AG20443 (cell line): ENCODE data around the gene SETD6.

Experiments
- DNase-seq: peaks from one replicate; pipeline ENCODE4 v3.0.0; 2012; ENCODE audit warnings: low spot score, mixed read lengths

The SETD6 gene

DNA sequence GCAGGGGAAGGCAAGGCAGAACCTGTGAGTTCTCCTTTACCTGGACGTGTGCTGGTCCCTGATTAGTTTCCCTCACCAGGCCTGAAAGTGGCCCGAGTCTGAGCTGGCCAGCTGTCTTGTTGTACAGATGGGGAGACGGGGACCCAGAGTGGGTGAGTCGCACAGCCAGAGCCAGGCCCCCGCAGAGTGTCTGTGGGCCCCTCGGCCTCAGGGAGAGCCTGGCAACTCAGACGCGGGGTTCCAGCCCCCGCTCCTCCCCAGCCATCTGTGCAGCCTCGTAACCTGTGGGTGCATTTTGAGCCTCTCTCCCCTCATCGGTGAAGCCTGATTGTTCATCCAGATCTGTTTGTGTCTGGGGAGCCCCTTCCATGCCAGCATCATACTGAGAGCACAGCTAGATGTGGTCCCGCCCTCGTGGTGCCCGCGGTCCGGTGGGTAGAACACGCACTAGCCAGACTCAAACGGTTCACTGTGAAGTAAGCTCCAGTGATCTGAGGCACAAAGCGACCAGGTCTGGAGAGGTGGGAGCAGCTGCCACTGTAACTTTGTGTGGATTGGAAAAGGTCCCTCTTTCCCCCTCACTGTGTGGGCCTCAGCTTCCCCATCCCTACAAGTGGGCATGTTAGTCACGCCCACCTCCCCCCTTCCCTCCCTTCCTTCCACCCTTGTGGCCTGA, 21.4 kb upstream of the SETD6 start:
- DNase-seq: no peak

DNA sequence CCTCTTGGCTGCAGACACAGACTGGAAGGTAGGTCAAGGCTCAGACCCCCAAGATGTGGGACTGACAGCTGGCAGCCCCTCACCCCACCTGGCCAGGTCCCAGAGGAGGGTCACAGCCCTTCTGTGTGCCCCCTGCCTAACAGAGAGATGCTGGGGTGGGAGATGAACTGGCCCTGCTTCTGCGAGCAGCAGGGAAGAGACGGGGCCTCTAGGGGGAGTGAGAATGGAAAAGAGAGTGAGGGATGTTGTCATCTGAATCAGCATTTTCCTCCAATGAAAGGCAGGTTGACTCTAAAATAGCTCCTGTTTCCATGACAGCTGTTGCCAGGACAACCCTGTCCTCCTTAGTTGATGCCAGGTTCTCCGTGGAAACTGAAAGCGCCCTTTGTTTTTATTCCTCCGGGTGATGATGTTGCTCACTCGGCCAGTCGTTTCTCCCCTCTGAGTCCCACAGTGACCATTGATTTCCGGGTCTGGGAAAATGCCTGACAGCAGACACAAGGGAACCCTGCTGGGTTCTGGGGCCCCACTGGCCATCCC, 20.3 kb upstream of the SETD6 start:
- DNase-seq: peak; percentile 92

GRCh38 chr16:58495521-58496331, 19.6 kb upstream of the SETD6 start:
- no peak for DNase-seq

- DNase-seq: no peak
Measured at GRCh38 chr16:58497468-58497867, 17.8 kb upstream of the SETD6 start.

DNA sequence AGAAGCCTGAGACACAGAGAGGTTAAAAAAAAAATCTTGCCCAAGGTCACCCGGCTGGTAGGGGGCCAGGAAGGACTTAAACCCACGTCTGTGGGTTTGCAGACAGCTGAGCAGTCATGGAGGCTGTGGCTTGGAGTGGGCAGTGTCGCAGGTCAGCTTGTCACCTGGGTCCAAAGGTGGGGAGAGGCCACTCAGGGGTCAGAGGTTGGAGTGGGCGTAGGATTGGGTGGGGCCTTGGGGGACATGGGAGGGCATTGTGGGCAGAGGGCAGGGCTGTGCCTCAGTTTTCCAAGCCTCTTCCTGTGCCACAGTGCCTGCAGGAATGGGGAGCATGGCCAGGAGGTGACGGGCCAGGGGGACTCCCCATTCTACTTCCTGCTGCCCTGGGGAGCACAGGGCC, 17.4 kb upstream of the SETD6 start:
- no peak for DNase-seq

DNA sequence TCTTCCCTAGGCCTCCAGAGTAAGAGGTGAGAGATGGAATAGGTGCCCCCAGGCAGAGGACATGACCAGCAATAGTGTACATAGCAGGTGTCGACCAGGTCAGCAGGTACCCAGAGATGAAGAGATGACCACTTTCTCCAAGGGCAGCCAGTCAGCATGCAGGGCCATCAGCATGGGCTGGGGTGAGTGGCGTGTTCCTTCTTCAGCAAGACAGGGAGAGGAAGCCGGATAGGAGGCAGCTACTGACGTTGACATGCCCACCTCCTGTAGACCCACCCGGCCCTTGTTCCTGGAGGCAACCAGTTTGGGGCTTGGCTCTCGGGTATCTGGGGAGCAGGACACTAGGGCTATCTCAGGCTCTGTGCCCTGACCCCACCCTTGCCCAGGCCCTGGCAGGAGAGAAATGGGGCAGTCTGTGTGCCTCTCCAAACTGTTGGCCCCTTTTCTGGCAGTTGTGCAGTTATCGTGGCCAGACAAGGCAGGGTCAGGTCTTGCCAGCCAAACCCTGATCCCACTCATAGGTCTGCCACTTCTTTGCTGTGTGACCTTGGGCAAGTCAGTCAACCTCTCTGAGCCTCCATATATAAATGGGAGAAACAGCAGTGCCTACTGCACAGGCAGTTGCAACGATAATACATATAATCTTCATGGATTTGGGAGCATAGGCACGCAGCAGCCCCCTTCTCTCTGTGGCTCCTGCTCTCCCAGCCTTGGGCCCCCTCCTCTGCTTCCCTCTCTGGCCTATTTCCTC, 16.8 kb upstream of the SETD6 start:
- DNase-seq: no peak

DNA sequence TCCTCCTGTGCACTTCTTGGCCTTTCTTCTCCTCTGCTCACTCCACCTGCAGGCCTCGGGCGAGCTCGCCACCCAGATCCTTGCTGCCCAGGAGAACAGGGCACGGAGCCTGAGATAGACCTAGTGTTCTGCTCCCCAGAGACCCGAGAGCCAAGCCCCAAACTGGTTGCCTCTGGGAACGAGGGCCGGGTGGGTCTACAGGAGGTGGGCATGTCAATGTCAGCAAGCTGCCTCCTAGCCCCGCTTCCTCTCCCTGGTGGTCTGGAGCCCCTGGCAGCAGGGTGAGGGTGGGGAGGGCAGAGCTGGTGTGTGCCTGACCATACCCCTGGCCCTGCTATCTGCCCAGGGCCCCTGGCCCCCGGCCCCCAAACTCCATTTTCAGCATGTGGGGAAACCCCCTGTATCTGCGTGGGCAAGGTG, 16.2 kb upstream of the SETD6 start:
- DNase-seq: no peak

GRCh38 chr16:58499615-58500351, 15.5 kb upstream of the SETD6 start, which contains the start of gene NDRG4:
Gene NDRG4, plus strand, starts transcription at chr16:58500143. Its CDS starts 106 bp downstream, at chr16:58500249.
- peak; percentile 82 for DNase-seq

DNA sequence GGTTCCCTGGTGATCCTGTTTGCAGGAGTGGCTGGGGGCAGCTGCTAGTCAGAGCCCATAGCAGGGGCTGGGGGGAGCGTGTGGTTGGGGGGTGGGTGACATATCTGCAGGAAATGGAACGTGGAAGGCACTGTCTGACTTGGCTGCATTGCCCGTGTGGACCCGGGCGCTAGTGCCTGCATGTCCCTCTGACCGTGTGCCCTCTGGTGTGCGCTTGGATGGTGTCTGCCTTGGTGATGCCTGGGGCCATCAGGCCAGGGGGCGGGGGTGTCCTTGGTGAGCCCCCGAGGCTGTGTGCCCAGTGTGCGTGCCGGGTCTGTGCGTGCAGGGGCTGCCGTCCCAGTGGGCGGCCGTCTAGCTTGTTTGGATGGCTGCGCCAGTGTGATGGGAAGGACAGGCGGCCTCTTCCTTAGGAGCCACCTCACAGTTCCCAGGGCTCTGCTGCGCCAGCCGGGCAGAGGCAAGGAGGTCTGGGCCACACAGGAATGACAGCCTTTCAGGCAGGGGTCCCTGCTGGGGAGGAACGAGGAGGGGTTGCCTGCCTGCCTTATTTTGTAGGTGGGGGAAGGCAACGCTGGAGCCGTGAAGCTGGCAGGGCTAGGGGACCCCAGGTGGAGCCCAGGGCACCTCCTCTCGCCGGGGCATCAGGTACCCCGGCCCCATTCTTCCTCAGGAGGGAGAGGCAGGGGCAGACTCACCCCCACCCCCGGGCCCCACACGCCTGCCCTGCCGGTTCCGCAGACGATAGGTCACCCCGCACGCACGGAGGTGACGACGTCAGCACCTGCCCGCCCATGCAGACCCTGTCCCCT, 14.7 kb upstream of the SETD6 start:
- DNase-seq: no peak

- no peak for DNase-seq
Measured at GRCh38 chr16:58501242-58502131, 13.8 kb upstream of the SETD6 start.

DNA sequence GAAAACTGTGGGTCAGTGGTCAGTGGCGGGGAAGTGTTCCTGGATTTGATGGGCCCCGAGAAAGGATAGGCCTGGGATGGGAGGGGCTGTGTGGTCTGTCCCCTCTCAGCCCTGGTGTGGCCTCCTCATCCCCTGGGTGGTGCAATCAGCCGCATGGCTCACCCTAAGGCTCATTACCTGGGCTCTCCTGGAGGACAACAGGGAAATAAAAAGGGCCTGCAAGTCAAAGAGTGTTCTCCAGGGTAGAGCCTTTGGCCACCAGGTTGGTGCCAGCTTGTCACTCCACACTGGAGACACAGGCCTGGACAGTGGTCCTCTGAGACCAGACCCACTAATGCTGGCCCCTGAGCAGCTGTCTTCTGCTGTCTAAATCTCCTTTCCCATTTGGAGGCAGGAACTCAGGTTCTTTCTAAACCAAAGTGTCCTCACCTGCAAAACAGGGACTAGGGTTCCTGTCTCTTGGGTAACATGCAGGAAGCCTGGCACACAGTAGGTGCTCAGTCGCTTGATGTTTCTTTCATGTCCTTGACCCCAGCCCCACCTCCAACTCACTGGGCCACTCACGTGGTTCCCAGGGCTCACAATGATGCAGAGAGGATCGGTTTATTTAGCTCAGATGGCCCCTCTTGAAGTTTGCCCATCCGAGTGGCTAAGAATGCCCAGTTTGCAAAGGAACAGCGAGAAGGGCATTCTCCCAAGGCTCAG, 12.9 kb upstream of the SETD6 start:
- no peak for DNase-seq

DNA sequence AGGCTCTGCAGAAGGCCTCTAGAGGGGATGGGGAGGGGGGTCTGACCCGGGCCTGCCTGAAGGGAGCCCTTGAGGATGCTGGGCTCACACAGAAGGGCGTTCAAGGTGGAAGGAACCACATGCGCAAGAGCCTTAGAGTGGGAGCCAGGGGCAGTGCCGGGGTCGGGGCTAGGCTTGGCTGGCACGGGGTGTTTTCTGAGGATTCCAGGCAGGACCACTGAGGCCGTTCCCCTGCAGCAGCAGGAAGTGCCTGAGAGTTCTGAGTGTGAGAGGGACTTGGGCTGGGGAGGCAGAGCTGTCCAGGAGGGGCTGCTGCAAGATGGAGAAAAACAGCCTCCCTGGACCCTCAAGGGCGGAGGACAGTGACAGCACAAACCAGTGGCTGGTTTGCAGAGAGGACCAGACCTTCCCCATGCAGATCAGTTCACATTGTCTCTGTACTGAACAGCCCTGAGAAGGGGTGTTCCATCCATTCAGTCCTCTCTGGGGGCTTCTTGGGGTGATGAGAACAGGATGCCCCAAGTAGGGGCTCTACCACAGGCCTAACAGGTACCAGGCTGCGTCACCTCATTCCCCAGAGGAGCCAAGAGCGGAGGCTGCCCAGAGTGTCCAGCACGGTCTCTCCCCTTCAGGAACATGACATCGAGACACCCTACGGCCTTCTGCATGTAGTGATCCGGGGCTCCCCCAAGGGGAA, 12.0 kb upstream of the SETD6 start:
- no peak for DNase-seq

- no peak for DNase-seq
Measured at GRCh38 chr16:58503863-58504688, 11.2 kb upstream of the SETD6 start.

DNA sequence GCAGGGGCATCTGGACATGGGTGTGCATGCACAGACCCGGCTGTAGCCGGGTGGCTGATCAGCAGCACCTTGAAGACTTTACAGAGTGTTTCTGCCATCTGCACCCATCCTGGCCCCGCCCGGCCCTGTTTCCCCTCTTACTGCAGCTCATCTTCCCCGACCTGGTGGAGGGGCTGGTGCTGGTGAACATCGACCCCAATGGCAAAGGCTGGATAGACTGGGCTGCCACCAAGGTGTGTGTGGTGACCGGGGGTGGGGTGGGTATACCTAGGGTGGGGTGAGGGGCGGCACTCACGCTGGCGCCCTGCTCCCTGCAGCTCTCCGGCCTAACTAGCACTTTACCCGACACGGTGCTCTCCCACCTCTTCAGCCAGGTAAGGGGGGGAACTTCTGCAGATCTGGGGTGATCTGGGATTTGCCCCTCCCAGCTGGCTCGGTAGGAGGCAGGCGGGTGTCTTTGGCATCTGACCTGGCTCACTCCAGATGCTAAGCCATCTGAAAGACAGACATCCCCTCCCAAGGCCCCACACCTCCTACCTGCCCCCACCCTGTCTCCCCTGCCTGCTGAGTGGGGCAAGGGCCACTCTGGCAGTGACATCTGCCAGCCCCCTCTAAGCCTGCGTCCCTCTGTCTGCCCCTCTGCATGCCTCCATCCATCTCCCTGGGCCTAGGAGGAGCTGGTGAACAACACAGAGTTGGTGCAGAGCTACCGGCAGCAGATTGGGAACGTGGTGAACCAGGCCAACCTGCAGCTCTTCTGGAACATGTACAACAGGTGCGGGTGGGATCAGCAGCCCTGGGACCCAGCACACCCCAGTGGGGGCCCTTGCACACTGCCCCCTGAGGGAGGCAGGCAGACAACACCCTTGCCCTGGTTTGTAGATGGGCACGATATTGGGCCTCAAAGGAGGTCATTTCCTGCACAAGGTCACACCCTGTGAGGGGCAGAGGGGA, 8.8 kb upstream of the SETD6 start:
- DNase-seq: no peak

DNA sequence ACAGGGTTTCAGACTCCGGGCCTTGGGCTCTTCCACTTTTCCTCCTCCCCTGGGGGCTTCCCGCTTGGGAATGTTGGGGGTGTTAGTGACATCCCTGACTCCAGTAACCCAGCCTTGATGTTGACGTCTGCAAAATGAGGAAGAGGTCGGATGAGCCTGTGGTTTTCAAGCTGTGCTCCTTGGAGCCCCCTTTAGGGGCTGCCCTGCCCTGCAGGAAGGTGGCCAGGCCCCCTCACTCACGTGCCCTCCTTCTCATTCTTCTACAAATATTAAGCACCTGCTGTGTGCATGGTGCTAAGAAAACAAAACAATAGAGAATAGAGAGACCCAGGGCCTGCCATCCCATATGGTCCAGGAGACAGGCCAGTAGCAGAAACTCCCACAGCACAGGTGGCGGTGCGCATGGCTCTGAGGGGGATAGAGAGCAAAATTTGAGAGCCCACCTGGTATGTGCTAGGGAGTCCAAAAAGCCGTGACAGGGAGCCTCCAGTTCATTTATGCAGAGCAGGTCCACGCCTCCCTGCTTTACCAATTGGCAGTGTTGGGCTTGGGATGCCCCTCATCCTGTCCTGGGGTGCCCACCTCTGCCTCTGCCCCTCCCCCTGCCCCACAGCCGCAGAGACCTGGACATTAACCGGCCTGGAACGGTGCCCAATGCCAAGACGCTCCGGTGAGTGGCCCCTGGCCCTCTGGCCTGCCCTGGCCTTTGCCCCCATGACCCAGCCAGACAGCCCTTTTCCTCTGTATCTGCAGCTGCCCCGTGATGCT, 7.9 kb upstream of the SETD6 start:
- no peak for DNase-seq
